B cell (primary cell): ENCODE data around the gene IGFBP7. TPM values are rescaled to one million over a fixed set of nuclear protein-coding genes. Genes with fewer than 3 reads are reported as not detected.

Source experiments
- ATAC-seq: fragments of 200-7000 bp; cut with Tn5 transposase; one replicate; pipeline ENCODE4 v1.10.0; 2021; ENCODE audit warnings: low read depth, mild to moderate bottlenecking, moderate number of reproducible peaks, moderate library complexity
- CTCF ChIA-PET: fragments of 350-600 bp; sonication (Branson Sonifier 250); formaldehyde crosslinking; loops from one replicate; lab custom pipeline; 2021; ENCODE audit warnings: antibody characterized with exemption, inconsistent platforms; lab: Charles Lee
- POLR2A ChIA-PET: fragments of 350-600 bp; sonication (Branson Sonifier 250); formaldehyde crosslinking; loops from one replicate; lab custom pipeline; 2021; ENCODE audit warnings: antibody characterized with exemption; lab: Charles Lee
- DNase-seq: peaks from one replicate; pipeline ENCODE4 v3.0.0; 2013
- H2AFZ ChIP-seq: 2 replicates; pipeline ENCODE4 v1.6.1; 2012; ENCODE audit warnings: mild to moderate bottlenecking, low read depth, low read length; ENCODE audit not compliant: insufficient read depth, poor library complexity, severe bottlenecking
- H3K27ac ChIP-seq, 2 donors: 1 replicate in 1 of 2; 2 replicates in 1 of 2; pipeline ENCODE4 v1.5.1; 2012 to 2013; ENCODE audit warnings: low read length in 2 of 2, mild to moderate bottlenecking in 2 of 2, moderate library complexity in 1 of 2
- H3K27me3 ChIP-seq, 4 experiments: fragments of 200-600 bp in 1 of 4; sonication (generic) in 1 of 4; replicated peaks in 1 of 4; 1 replicate in 2 of 4; 2 replicates in 2 of 4; pipeline versions ENCODE4 v1.6.1 to v1.7.0; 2013 to 2016; ENCODE audit warnings: low read length in 3 of 4, mild to moderate bottlenecking in 2 of 4, mixed read lengths in 1 of 4, moderate library complexity in 1 of 4; ENCODE audit not compliant: insufficient read depth in 4 of 4, control insufficient read depth in 3 of 4; ENCODE audit errors: control extremely low read depth in 1 of 4
- H3K36me3 ChIP-seq, 2 experiments: replicated peaks in 1 of 2; 1 replicate in 1 of 2; 2 replicates in 1 of 2; pipeline versions ENCODE4 v1.6.1 to v1.7.1; 2013; ENCODE audit warnings: low read length in 1 of 2; ENCODE audit not compliant: insufficient read depth in 2 of 2, control insufficient read depth in 1 of 2; ENCODE audit errors: control extremely low read depth in 1 of 2, extremely low read depth in 1 of 2
- H3K4me1 ChIP-seq, 2 donors: fragments of 200-600 bp in 1 of 2; sonication (generic) in 1 of 2; 1 replicate in 1 of 2; 2 replicates in 1 of 2; pipeline versions ENCODE4 v1.5.1 to v1.6.1; 2013 to 2017; ENCODE audit warnings: low read length in 2 of 2; ENCODE audit not compliant: control insufficient read depth in 2 of 2, insufficient read depth in 2 of 2
- H3K4me2 ChIP-seq: replicated peaks from 2 replicates; pipeline ENCODE3; 2012; ENCODE audit warnings: mild to moderate bottlenecking, low read depth, low read length; ENCODE audit not compliant: poor library complexity, severe bottlenecking
- H3K4me3 ChIP-seq, 5 experiments: fragments of 200-600 bp in 1 of 5; sonication (generic) in 1 of 5; 1 replicate in 3 of 5; 2 replicates in 2 of 5; pipeline versions ENCODE4 v1.5.1 to v1.7.0; 2011 to 2016; ENCODE audit warnings: low read length in 4 of 5, mild to moderate bottlenecking in 4 of 5, low read depth in 2 of 5, control low read depth in 1 of 5, moderate library complexity in 1 of 5; ENCODE audit not compliant: insufficient read depth in 1 of 5; ENCODE audit errors: control extremely low read depth in 1 of 5, extremely low read depth in 1 of 5
- H3K79me2 ChIP-seq: fragments of 200-600 bp; sonication (generic); one replicate; pipeline ENCODE4 v1.6.0; 2016; ENCODE audit warnings: low read length; ENCODE audit not compliant: control insufficient read depth, insufficient read depth
- H3K9ac ChIP-seq: fragments of 200-600 bp; sonication (generic); 2 replicates; pipeline ENCODE4 v1.6.1; 2017; ENCODE audit warnings: mild to moderate bottlenecking, low read length, moderate library complexity
- H3K9me3 ChIP-seq, 3 donors: one replicate each; pipeline versions ENCODE4 v1.6.1 to v1.7.1; 2013; ENCODE audit warnings: low read length in 2 of 3; ENCODE audit not compliant: control insufficient read depth in 2 of 3, insufficient read depth in 1 of 3; ENCODE audit errors: control extremely low read depth in 1 of 3
- H4K20me1 ChIP-seq: 2 replicates; pipeline ENCODE4 v1.6.0; 2012; ENCODE audit warnings: mild to moderate bottlenecking, low read length; ENCODE audit not compliant: insufficient read depth, control insufficient read depth, poor library complexity, severe bottlenecking
- H3K27ac Mint-ChIP-seq: one replicate; pipeline ENCODE4 v1.8.0; 2021; ENCODE audit warnings: mixed read lengths
- H3K27me3 Mint-ChIP-seq: one replicate; pipeline ENCODE4 v1.8.0; 2021; ENCODE audit warnings: mixed read lengths
- H3K4me1 Mint-ChIP-seq: one replicate; pipeline ENCODE4 v1.8.0; 2021; ENCODE audit warnings: mixed read lengths
- H3K4me3 Mint-ChIP-seq: one replicate; pipeline ENCODE4 v1.8.0; 2021; ENCODE audit warnings: mixed read lengths
- H3K9me3 Mint-ChIP-seq: one replicate; pipeline ENCODE4 v1.8.0; 2022; ENCODE audit warnings: mixed read lengths; ENCODE audit not compliant: insufficient read depth
- EZH2 ChIP-seq: IDR thresholded peaks from 2 replicates; pipeline ENCODE4 v1.6.1; 2012; ENCODE audit warnings: borderline replicate concordance, low read depth, mild to moderate bottlenecking, moderate library complexity, low read length; ENCODE audit not compliant: insufficient read depth, poor library complexity, severe bottlenecking
- WGBS: methylation state at CpG from one replicate; pipeline ENCODE4 v1.1.5; 2013; ENCODE audit warnings: missing lambda C conversion rate; ENCODE audit not compliant: insufficient coverage; 5-methylcytosine and 5-hydroxymethylcytosine counted together
- intact Hi-C: fragments of 100-400 bp; cut with micrococcal nuclease; formaldehyde crosslinking; loops from one replicate; pipeline ENCODE4 v1.10.0; 2022
- polyA plus RNA-seq: library from polyadenylated mRNA; depleted of rRNA; stranded (reverse); fragments of >200 nt; gene quantifications from 2 replicates; pipeline ENCODE4 v1.2.3, GENCODE V29; 2012
- total RNA-seq, 2 donors: library from RNA; stranded (reverse); fragments of 120-200 nt in 1 of 2; gene quantifications; 1 replicate in 1 of 2; 2 replicates in 1 of 2; pipeline versions ENCODE4 v1.2.3 to v1.2.4, GENCODE V29; 2013 to 2022
- TF ChIP-seq, protein P1 (sequence below): fragments of 200-600 bp; IDR thresholded peaks from one replicate; pipeline ENCODE4 v1.8.0; 2022; ENCODE audit warnings: antibody characterized with exemption, mild to moderate bottlenecking

IGFBP7 gene
- total and polyA plus RNA-seq, 2 donors (not counting 1 experiment from before 2014, with no cell fraction given), result 0.37 TPM; not detected in 1

- no peaks in the 10 kb centered on the region for H3K36me3 ChIP-seq
- TF ChIP-seq, protein P1, sequence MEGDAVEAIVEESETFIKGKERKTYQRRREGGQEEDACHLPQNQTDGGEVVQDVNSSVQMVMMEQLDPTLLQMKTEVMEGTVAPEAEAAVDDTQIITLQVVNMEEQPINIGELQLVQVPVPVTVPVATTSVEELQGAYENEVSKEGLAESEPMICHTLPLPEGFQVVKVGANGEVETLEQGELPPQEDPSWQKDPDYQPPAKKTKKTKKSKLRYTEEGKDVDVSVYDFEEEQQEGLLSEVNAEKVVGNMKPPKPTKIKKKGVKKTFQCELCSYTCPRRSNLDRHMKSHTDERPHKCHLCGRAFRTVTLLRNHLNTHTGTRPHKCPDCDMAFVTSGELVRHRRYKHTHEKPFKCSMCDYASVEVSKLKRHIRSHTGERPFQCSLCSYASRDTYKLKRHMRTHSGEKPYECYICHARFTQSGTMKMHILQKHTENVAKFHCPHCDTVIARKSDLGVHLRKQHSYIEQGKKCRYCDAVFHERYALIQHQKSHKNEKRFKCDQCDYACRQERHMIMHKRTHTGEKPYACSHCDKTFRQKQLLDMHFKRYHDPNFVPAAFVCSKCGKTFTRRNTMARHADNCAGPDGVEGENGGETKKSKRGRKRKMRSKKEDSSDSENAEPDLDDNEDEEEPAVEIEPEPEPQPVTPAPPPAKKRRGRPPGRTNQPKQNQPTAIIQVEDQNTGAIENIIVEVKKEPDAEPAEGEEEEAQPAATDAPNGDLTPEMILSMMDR, result no peak
- TF ChIP-seq EZH2, result no peak
- no peaks in the 10 kb centered on the region for H3K9me3 ChIP-seq
- no peak for DNase-seq
- H3K79me2 ChIP-seq, result no peaks in the 10 kb centered on the region
- no peaks in the 10 kb centered on the region for H4K20me1 ChIP-seq
- Mint-ChIP-seq H3K4me3 (no peak overlapping the region), H3K4me1 (peaks cover 4% of the 10 kb centered on the region), H3K27me3 (peaks cover 19% of the 10 kb centered on the region), H3K9me3 (no peaks in the 10 kb centered on the region), H3K27ac (no peak overlapping the region)
- no peaks in the 10 kb centered on the region for H3K4me1 ChIP-seq
- H3K4me3 ChIP-seq, result no peak overlapping the region
- 0% methylated on average over 1 of the region's 2 CpGs for WGBS
- H3K4me2 ChIP-seq, result no peak overlapping the region
- no peak overlapping the region for H2AFZ ChIP-seq
- ChIA-PET POLR2A (no interaction called here), CTCF (no interaction called here)
- H3K27ac ChIP-seq, result no peak overlapping the region
- intact Hi-C loops, result no loop called here
- no peak for ATAC-seq
- no peak overlapping the region for H3K9ac ChIP-seq
- no peaks in the 10 kb centered on the region for H3K27me3 ChIP-seq
Measured at GRCh38 chr4:57117491-57117890, 7.3 kb upstream of the IGFBP7 start.

DNA sequence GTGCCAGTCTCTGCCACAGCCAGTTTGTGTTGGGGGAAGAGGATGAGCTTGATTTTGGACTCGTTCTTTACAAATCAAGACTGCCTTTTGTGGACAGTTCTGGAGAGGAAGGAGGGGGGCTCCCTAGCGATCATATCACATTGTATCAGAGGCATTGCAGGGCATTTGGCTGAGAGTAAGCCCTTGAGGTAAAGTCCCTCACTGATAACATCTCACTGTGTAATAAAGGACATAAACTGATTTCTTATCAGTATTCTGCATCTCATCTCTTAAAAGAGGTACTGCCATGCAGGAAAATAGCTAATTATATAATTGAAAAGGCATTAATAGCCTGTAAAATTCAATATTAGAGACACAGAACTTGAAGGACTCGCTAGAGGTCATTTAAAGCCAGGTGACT is 6.1 kb upstream of the IGFBP7 start:
- Histone ChIP-seq H3K4me3 (no peak overlapping the region), H3K9ac (no peak overlapping the region), H3K27me3 (no peaks in the 10 kb centered on the region), H3K4me1 (peaks cover under 1 to 3% of the 10 kb centered on the region in 2 donors), H3K79me2 (no peaks in the 10 kb centered on the region), H3K4me2 (no peak overlapping the region), H3K36me3 (no peaks in the 10 kb centered on the region), H2AFZ (no peak overlapping the region), H3K9me3 (no peaks in the 10 kb centered on the region), H3K27ac (no peak overlapping the region), H4K20me1 (no peaks in the 10 kb centered on the region)
- no peak for ATAC-seq
- POLR2A ChIA-PET, result no interaction called here
- no peak for TF ChIP-seq EZH2
- TF ChIP-seq, protein P1, result no peak
- H3K4me3 Mint-ChIP-seq, result no peak overlapping the region
- H3K9me3 Mint-ChIP-seq, result no peaks in the 10 kb centered on the region
- peaks cover 17% of the 10 kb centered on the region for H3K27me3 Mint-ChIP-seq
- intact Hi-C loops, result no loop called here
- no CpG with 5 or more reads among the region's 3 CpGs for WGBS
- CTCF ChIA-PET, result no interaction called here
- no peak for DNase-seq
- peaks cover 7% of the 10 kb centered on the region for H3K4me1 Mint-ChIP-seq
- no peak overlapping the region for H3K27ac Mint-ChIP-seq
